SIG-M5 treated with dmso at 0.1 percent for 504 hours (cell line): ENCODE results near the gene GPR78.

Source experiments
- DNase-seq: peaks from one replicate; lab custom pipeline; 2025; ENCODE audit not compliant: unreplicated experiment; lab: John Stamatoyannopoulos, UW

GPR78 gene

GRCh38 chr4:8598391-8599090 lies 18.3 kb downstream of the GPR78 start:
- DNase-seq = no peak

- DNase-seq = no peak
These were observed 18.9 kb downstream of the GPR78 start for GRCh38 chr4:8599091-8599460.

- DNase-seq = peak; percentile 5
These were observed 19.5 kb downstream of the GPR78 start for GRCh38 chr4:8599657-8600056.

- no peak for DNase-seq
These were observed 20.1 kb downstream of the GPR78 start for GRCh38 chr4:8600266-8600665.

- DNase-seq = no peak
These were observed 20.5 kb downstream of the GPR78 start for GRCh38 chr4:8600686-8601085.

GRCh38 chr4:8601086-8601485 lies 20.9 kb downstream of the GPR78 start:
- DNase-seq = no peak

GRCh38 chr4:8601556-8601955 lies 21.4 kb downstream of the GPR78 start:
- DNase-seq = no peak

GRCh38 chr4:8602686-8603430 lies 22.7 kb downstream of the GPR78 start:
- DNase-seq = no peak

- DNase-seq = no peak
These were observed 23.7 kb downstream of the GPR78 start for GRCh38 chr4:8603931-8604330.

- DNase-seq = no peak
These were observed 25.1 kb downstream of the GPR78 start for GRCh38 chr4:8605289-8605688.

- no peak for DNase-seq
These were observed 26.3 kb downstream of the GPR78 start for GRCh38 chr4:8606476-8606875.

- DNase-seq = no peak
These were observed 26.8 kb downstream of the GPR78 start for GRCh38 chr4:8606966-8607365.

GRCh38 chr4:8607603-8608481 lies 27.6 kb downstream of the GPR78 start:
- DNase-seq = no peak

GRCh38 chr4:8608714-8609391 lies 28.7 kb downstream of the GPR78 start:
- no peak for DNase-seq

- DNase-seq = no peak
These were observed 29.2 kb downstream of the GPR78 start for GRCh38 chr4:8609406-8609805.

- DNase-seq = no peak
These were observed 29.7 kb downstream of the GPR78 start for GRCh38 chr4:8609824-8610350.

GRCh38 chr4:8610858-8611616 lies 30.8 kb downstream of the GPR78 start:
- DNase-seq = no peak

GRCh38 chr4:8612646-8613045 lies 32.5 kb downstream of the GPR78 start:
- no peak for DNase-seq

GRCh38 chr4:8613421-8614364 lies 33.5 kb downstream of the GPR78 start:
- DNase-seq = no peak
